NCI-H510A treated with DMSO at 0.1 percent for 48 hours (cell line): Measurements from ENCODE around the gene TTF2.
A peak's percentile ranks its signal among the peaks of the same experiment; 100 is the strongest.

ENCODE experiments used
- DNase-seq: peaks from one replicate; lab custom pipeline; 2025; lab: John Stamatoyannopoulos, UW

Gene TTF2

GRCh38 chr1:117059678-117060440 is at the start of gene TTF2:
Gene TTF2, plus strand, starts transcription at chr1:117060326. Its CDS starts 21 bp downstream, at chr1:117060347.
- peak; percentile 99 for DNase-seq

GRCh38 chr1:117011334-117011733 is 48.8 kb upstream of the TTF2 start:
- DNase-seq = no peak

GRCh38 chr1:117013309-117013858 is 46.7 kb upstream of the TTF2 start:
- DNase-seq = peak; percentile 80

- no peak for DNase-seq
These were observed 45.9 kb upstream of the TTF2 start for GRCh38 chr1:117014209-117014608.

- DNase-seq = no peak
These were observed 44.4 kb upstream of the TTF2 start for GRCh38 chr1:117015724-117016123.

GRCh38 chr1:117017062-117017461 is 43.1 kb upstream of the TTF2 start:
- DNase-seq = no peak

GRCh38 chr1:117017648-117018047 is 42.5 kb upstream of the TTF2 start:
- DNase-seq = no peak

GRCh38 chr1:117020526-117021156 is 39.5 kb upstream of the TTF2 start:
- no peak for DNase-seq

- DNase-seq = no peak
These were observed 38.0 kb upstream of the TTF2 start for GRCh38 chr1:117022114-117022513.

GRCh38 chr1:117025568-117025967 is 34.6 kb upstream of the TTF2 start:
- DNase-seq = no peak

GRCh38 chr1:117026361-117026760 is 33.8 kb upstream of the TTF2 start:
- DNase-seq = no peak

GRCh38 chr1:117029685-117030084 is 30.4 kb upstream of the TTF2 start:
- no peak for DNase-seq

- no peak for DNase-seq
These were observed 29.8 kb upstream of the TTF2 start for GRCh38 chr1:117030271-117030877.

GRCh38 chr1:117032266-117032665 is 27.9 kb upstream of the TTF2 start:
- no peak for DNase-seq

- DNase-seq = no peak
These were observed 27.2 kb upstream of the TTF2 start for GRCh38 chr1:117032681-117033539.

GRCh38 chr1:117033772-117034171 is 26.4 kb upstream of the TTF2 start:
- DNase-seq = no peak

GRCh38 chr1:117034791-117035290 is 25.3 kb upstream of the TTF2 start:
- DNase-seq = no peak

GRCh38 chr1:117036018-117036461 is 24.1 kb upstream of the TTF2 start:
- DNase-seq = no peak

- DNase-seq = no peak
These were observed 22.3 kb upstream of the TTF2 start for GRCh38 chr1:117037802-117038201.

- DNase-seq = no peak
These were observed 21.9 kb upstream of the TTF2 start for GRCh38 chr1:117038236-117038635.

- DNase-seq = no peak
These were observed 15.9 kb upstream of the TTF2 start for GRCh38 chr1:117044217-117044616.

GRCh38 chr1:117045644-117046043 is 14.5 kb upstream of the TTF2 start:
- no peak for DNase-seq
